Measurements from ENCODE around the gene SPECC1. TPM values are rescaled to one million over a fixed set of nuclear protein-coding genes. Genes with fewer than 3 reads are reported as not detected.
"Not testable (repeated sequence)": the region's sequence is repeated elsewhere in the genome, so short reads cannot be mapped to it uniquely, and the experiment has no call there.

The SPECC1 gene
- total RNA-seq, 2 donors from 2014 or later: 9.3 to 14.1 TPM

- not testable (repeated sequence) for DNase-seq (ENCODE audit: low spot score in 2 of 2); ATAC-seq; H3K9me3 Mint-ChIP-seq; H3K36me3 Mint-ChIP-seq; H3K27ac Mint-ChIP-seq
Observed at GRCh38 chr17:20327739-20328138, 318.6 kb downstream of the SPECC1 start.

GRCh38 chr17:20351405-20351804 is 342.2 kb downstream of the SPECC1 start:
- DNase-seq (ENCODE audit: low spot score in 2 of 2); H3K36me3 Mint-ChIP-seq; H3K9me3 Mint-ChIP-seq; H3K27ac Mint-ChIP-seq; ATAC-seq: not testable (repeated sequence)

GRCh38 chr17:20352567-20352966 is 343.4 kb downstream of the SPECC1 start:
- H3K27ac Mint-ChIP-seq; H3K9me3 Mint-ChIP-seq; ATAC-seq; H3K36me3 Mint-ChIP-seq; DNase-seq (ENCODE audit: low spot score in 2 of 2): not testable (repeated sequence)

GRCh38 chr17:20363846-20364245 is 354.7 kb downstream of the SPECC1 start:
- not testable (repeated sequence) for ATAC-seq; H3K9me3 Mint-ChIP-seq; H3K27ac Mint-ChIP-seq; H3K36me3 Mint-ChIP-seq; DNase-seq (ENCODE audit: low spot score in 2 of 2)

Other genes starting within 250 kb of the SPECC1 start
- 10 to 100 TPM in 1 of 2 donors, 1 to 10 TPM in 1; 6.8 to 10.7 TPM for gene ULK2, start 141.4 kb upstream of the SPECC1 start, total RNA-seq
- gene AKAP10, start 31.5 kb upstream of the SPECC1 start, total RNA-seq: 10 to 100 TPM; 42.0 to 55.8 TPM